Peyer's patch (tissue), 4 donors: Measurements from ENCODE around the gene SYTL2. TPM values are rescaled to one million over a fixed set of nuclear protein-coding genes. Genes with fewer than 3 reads are reported as not detected.
"Not testable (repeated sequence)": the region's sequence is repeated elsewhere in the genome, so short reads cannot be mapped to it uniquely, and the experiment has no call there.

Source experiments
- DNase-seq, 3 donors: peaks; one replicate each; pipeline ENCODE4 v3.0.0-alpha.2; 2017 to 2019
- H3K27ac ChIP-seq, 4 donors: fragments of 200-600 bp; sonication (generic); one replicate each; pipeline ENCODE4 v1.5.1; 2016 to 2019
- H3K27me3 ChIP-seq, 2 donors: fragments of 200-600 bp; sonication (generic); one replicate each; pipeline ENCODE4 v1.5.1; 2019
- H3K36me3 ChIP-seq, 3 donors: fragments of 200-600 bp; sonication (generic); one replicate each; pipeline ENCODE4 v1.5.1; 2016 to 2019
- H3K4me1 ChIP-seq, 4 donors: fragments of 200-600 bp; sonication (generic); one replicate each; pipeline ENCODE4 v1.5.1; 2016 to 2019
- H3K4me3 ChIP-seq, 4 donors: fragments of 200-600 bp; sonication (generic); 1 replicate in 3 of 4; 2 replicates in 1 of 4; pipeline ENCODE4 v1.5.1; 2016 to 2019; ENCODE audit warnings: mild to moderate bottlenecking in 1 of 4
- H3K9me3 ChIP-seq, 4 donors: fragments of 200-600 bp; sonication (generic); one replicate each; pipeline ENCODE4 v1.5.1; 2016 to 2019; ENCODE audit warnings: mild to moderate bottlenecking in 1 of 4
- POLR2A ChIP-seq, 2 donors: fragments of 450-650 bp; IDR thresholded peaks; one replicate each; pipeline ENCODE4 v1.5.1; 2017; ENCODE audit warnings: antibody characterized with exemption in 2 of 2, mild to moderate bottlenecking in 2 of 2, moderate library complexity in 2 of 2
- total RNA-seq, 4 donors: library from RNA; depleted of rRNA; stranded (reverse); fragments of >200 nt; gene quantifications; one replicate each; pipeline ENCODE4 v1.1.0, GENCODE V29; 2016
- TF ChIP-seq, protein P1 (sequence below), 6 experiments: fragments of 450-650 bp in 4 of 6; fragments of 200-600 bp in 2 of 6; sonication (generic) in 1 of 6; IDR thresholded peaks; one replicate each; pipeline ENCODE4 v1.5.1; 2017 to 2019; ENCODE audit warnings: antibody characterized with exemption in 6 of 6, mild to moderate bottlenecking in 3 of 6, moderate library complexity in 1 of 6

SYTL2 gene
- total RNA-seq, 4 donors from 2014 or later, result 96.6 to 211 (median 125) TPM

DNA sequence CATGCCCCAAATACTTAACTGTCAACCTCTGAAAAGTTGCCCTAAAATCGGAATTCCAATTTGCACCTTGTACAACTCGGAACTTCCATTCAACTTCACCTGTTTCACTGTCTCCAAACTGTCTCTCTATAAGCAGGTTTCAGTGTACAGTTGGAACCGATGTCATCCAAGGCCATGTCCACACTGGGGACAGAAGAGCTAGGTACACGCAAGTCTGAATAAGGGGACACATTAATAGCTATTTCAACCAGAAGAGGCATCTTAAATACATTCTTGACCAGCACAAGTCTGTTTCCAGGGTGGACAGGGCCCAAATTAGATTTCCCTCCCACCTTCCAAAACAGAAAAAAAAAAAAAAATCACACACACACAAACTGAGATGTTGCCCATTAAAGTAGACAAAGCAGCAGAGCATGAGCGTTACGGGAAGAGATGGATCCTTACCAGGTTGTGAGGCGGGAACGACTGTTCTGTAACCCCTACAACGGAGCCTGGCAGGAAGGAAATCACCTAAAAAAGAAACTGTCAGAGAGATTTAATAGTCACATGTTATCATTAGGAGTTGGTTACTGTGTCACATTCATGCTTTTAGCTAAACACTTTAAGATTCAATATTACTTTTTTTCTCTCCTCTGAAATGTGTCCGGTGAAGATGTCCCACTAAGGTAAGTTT lies 147.7 kb downstream of the SYTL2 start:
- Histone ChIP-seq H3K4me1 (peaks cover 0 to 47% (median 6%) of the 10 kb centered on the region in 4 donors), H3K4me3 (peak overlapping the region; percentile 69 to 88 (median 81)), H3K27me3 (no peaks in the 10 kb centered on the region), H3K9me3 (no peaks in the 10 kb centered on the region), H3K36me3 (peaks cover 0 to 15% (median 0%) of the 10 kb centered on the region in 3 donors), H3K27ac (peak overlapping the region; percentile 95 to 98 (median 98))
- TF ChIP-seq POLR2A (IDR thresholded peaks at IDR 0.05), result no peak
- TF ChIP-seq, protein P1, sequence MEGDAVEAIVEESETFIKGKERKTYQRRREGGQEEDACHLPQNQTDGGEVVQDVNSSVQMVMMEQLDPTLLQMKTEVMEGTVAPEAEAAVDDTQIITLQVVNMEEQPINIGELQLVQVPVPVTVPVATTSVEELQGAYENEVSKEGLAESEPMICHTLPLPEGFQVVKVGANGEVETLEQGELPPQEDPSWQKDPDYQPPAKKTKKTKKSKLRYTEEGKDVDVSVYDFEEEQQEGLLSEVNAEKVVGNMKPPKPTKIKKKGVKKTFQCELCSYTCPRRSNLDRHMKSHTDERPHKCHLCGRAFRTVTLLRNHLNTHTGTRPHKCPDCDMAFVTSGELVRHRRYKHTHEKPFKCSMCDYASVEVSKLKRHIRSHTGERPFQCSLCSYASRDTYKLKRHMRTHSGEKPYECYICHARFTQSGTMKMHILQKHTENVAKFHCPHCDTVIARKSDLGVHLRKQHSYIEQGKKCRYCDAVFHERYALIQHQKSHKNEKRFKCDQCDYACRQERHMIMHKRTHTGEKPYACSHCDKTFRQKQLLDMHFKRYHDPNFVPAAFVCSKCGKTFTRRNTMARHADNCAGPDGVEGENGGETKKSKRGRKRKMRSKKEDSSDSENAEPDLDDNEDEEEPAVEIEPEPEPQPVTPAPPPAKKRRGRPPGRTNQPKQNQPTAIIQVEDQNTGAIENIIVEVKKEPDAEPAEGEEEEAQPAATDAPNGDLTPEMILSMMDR (IDR thresholded peaks at IDR 0.05), result no peak
- peak in 1 of 3 donors; percentile 43 for DNase-seq

DNA sequence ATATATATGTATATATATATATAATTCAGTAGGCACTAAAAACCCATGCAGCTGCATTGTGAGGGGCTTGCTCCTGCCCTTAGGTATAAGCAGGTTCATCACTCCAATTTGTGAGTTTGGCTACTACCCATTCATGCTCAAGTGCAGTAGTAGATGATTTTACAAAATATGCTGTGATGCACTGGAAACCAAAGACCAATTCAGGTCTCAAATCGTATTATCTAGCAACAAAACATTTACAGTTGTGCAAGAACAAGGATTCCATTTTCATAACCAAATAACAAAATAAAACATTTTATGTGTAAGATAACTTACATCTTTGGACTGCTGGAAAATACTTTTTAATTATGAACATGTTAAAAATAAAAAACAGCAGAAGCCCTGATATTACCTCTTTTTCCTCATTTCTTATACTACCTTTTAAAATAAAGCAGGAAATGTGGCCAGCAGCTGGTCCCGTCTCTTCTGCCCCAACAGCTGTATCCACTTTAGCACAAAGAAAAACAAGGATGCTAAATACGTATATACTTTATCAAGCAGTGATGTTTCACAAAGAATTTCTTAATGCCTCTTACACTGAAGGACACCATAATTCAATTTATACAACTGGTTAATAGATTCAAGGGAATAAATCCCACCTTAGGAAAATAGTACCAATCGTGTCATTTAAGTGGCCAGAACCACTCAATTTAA lies 148.8 kb downstream of the SYTL2 start:
- no peaks in the 10 kb centered on the region for H3K9me3 ChIP-seq
- no peak for TF ChIP-seq POLR2A (IDR thresholded peaks at IDR 0.05)
- TF ChIP-seq, protein P1 (IDR thresholded peaks at IDR 0.05), result no peak
- H3K36me3 ChIP-seq, result peaks cover 0 to 22% (median 0%) of the 10 kb centered on the region in 3 donors
- peaks cover 0 to 47% (median 6%) of the 10 kb centered on the region in 4 donors for H3K4me1 ChIP-seq
- no peak for DNase-seq
- no peaks in the 10 kb centered on the region for H3K27me3 ChIP-seq
- no peak overlapping the region for H3K27ac ChIP-seq
- H3K4me3 ChIP-seq, result peak overlapping the region in 2 of 4 donors; percentile 69 to 88

DNA sequence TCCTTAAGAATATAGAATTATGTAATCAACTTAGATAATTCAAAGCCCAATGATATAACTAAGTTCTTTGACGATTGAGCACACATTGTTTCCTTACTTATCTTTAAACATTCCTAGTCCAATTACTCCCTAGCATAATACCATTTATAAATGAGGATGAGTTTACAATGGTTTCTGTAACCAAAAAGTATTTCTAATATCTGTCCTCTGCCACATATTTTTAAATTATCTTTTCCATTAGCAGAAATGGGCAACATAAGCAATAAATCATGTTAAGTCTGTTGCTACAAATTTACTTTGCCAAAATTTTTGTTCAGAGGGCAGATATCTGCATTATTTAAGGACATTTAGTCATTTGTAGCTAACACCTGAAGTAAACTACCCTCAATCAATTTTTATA lies 152.8 kb downstream of the SYTL2 start:
- peaks cover 0 to 37% (median 6%) of the 10 kb centered on the region in 4 donors for H3K4me1 ChIP-seq
- H3K36me3 ChIP-seq, result peaks cover 0 to 42% (median 0%) of the 10 kb centered on the region in 3 donors
- no peak overlapping the region for H3K27ac ChIP-seq
- TF ChIP-seq, protein P1 (IDR thresholded peaks at IDR 0.05), result no peak
- TF ChIP-seq POLR2A (IDR thresholded peaks at IDR 0.05), result no peak
- no peaks in the 10 kb centered on the region for H3K9me3 ChIP-seq
- no peak overlapping the region for H3K4me3 ChIP-seq
- H3K27me3 ChIP-seq, result no peaks in the 10 kb centered on the region
- no peak for DNase-seq

- Histone ChIP-seq H3K9me3 (no peaks in the 10 kb centered on the region), H3K27me3 (no peaks in the 10 kb centered on the region), H3K4me3 (no peak overlapping the region), H3K4me1 (peaks cover 0 to 30% (median 3%) of the 10 kb centered on the region in 4 donors), H3K27ac (no peak overlapping the region), H3K36me3 (peaks cover 0 to 42% (median 0%) of the 10 kb centered on the region in 3 donors)
- no peak for DNase-seq
- TF ChIP-seq, protein P1 (IDR thresholded peaks at IDR 0.05), result no peak
- TF ChIP-seq POLR2A (IDR thresholded peaks at IDR 0.05), result no peak
Observed at GRCh38 chr11:85656777-85657176, 154.2 kb downstream of the SYTL2 start.

DNA sequence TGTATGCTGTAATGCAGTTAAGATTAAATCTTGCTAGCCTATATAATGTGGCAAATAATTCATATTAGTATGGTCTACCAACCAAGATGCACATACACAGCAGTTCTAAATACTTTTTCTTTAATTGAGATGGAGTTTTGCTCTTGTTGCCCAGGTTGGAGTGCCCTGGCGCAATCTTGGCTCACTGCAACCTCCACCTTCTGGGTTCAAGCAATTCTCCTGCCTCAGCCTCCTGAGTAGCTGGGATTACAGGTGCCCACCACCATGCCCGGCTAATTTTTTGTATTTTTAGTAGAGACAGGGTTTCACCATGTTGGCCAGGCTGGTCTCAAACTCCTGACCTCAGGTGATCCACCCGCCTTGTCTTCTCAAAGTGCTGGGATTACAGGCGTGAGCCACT lies 156.6 kb downstream of the SYTL2 start:
- peaks cover 0 to 40% (median 0%) of the 10 kb centered on the region in 3 donors for H3K36me3 ChIP-seq
- peaks cover 0 to 10% (median 0%) of the 10 kb centered on the region in 4 donors for H3K4me1 ChIP-seq
- H3K4me3 ChIP-seq, DNase-seq, H3K27ac ChIP-seq, H3K27me3 ChIP-seq, H3K9me3 ChIP-seq: not testable (repeated sequence)
